Sigmoid colon (tissue), 4 donors: ENCODE measurements around the gene B3GALT6.

Source experiments
- CTCF ChIP-seq, 4 experiments: fragments of 450-650 bp in 3 of 4; fragments of 200-600 bp in 1 of 4; IDR thresholded peaks; one replicate each; pipeline ENCODE4 v1.5.1; 2016 to 2019; ENCODE audit warnings: antibody characterized with exemption in 4 of 4, mild to moderate bottlenecking in 3 of 4, moderate library complexity in 2 of 4
- EP300 ChIP-seq, 4 donors: sonication (generic); formaldehyde crosslinking; IDR thresholded peaks; one replicate each; pipeline ENCODE4 v1.6.1; 2017; ENCODE audit warnings: antibody characterized with exemption in 4 of 4

DNA sequence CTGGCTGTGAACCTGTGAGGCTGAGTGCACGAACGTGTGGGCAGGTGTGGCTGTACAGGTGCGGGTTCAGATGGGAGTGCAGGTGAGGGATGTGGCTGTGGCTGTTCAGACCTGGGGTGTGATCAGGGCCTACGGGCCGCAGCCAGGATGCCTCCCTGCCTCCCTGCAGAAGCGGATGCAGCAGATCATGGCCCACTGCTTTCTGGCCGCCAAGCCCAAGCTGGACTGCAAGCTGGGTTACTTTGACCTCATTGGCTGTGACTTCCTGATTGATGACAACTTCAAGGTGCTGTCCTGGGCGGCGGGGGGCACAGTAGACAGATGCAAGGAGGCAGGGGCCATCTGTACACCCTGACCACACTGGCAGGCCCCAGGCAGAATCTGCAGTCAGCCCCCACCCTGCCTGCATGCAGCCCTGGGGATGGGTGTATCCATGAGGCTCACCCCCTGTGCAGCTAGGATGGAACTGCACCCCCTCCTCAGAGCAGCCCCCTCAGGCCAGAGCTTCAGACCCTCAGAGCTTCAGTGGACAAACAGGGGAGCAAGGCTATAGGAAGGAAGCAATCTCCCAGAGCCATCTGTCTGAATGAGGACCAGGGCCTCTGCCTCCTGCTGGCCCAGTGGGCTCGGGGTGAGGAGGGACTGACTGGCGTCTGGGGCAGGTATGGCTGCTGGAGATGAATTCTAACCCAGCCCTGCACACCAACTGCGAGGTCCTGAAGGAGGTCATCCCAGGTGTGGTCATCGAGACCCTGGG is 35.4 kb upstream of the B3GALT6 start:
- TF ChIP-seq CTCF (IDR thresholded peaks at IDR 0.05) (no peak), EP300 (IDR thresholded peaks at IDR 0.05) (no peak)
